Activated naive CD8-positive, alpha-beta T cell treated with anti-CD3 and anti-CD28 coated beads, Interleukin-2, amount 10 ng/mL, durations not matched to agents 7 days and 5 days (primary cell): Measurements from ENCODE around the gene CDHR5. TPM values are rescaled to one million over a fixed set of nuclear protein-coding genes. Genes with fewer than 3 reads are reported as not detected.
"Not testable (repeated sequence)": the region's sequence is repeated elsewhere in the genome, so short reads cannot be mapped to it uniquely, and the experiment has no call there.

Experiments used
- ATAC-seq: fragments of 150-1000 bp; cut with Tn5 transposase; one replicate; pipeline ENCODE4 v1.10.0; 2021; ENCODE audit warnings: low read depth, moderate library complexity
- POLR2A ChIA-PET: fragments of 350-600 bp; sonication (Branson Sonifier 250); formaldehyde crosslinking; loops from one replicate; lab custom pipeline; 2021; ENCODE audit warnings: antibody characterized with exemption; lab: Charles Lee
- DNase-seq: peaks from one replicate; pipeline ENCODE4 v3.0.0; 2021
- H3K27ac Mint-ChIP-seq: one replicate; pipeline ENCODE4 v1.8.0; 2022; ENCODE audit warnings: mild to moderate bottlenecking, mixed read lengths
- H3K27me3 Mint-ChIP-seq: one replicate; pipeline ENCODE4 v1.8.0; 2022; ENCODE audit warnings: mild to moderate bottlenecking, moderate library complexity, mixed read lengths
- H3K36me3 Mint-ChIP-seq: one replicate; pipeline ENCODE4 v1.8.0; 2021; ENCODE audit warnings: mild to moderate bottlenecking, mixed read lengths
- H3K4me1 Mint-ChIP-seq: one replicate; pipeline ENCODE4 v1.8.0; 2021; ENCODE audit warnings: mixed read lengths
- H3K4me3 Mint-ChIP-seq: one replicate; pipeline ENCODE4 v1.8.0; 2022; ENCODE audit warnings: mild to moderate bottlenecking, moderate library complexity, mixed read lengths
- H3K9me3 Mint-ChIP-seq: one replicate; pipeline ENCODE4 v1.8.0; 2021; ENCODE audit warnings: mixed read lengths
- total RNA-seq, 2 experiments: library from RNA; stranded (reverse); gene quantifications; one replicate each; pipeline ENCODE4 v1.2.3, GENCODE V29; 2021

Gene CDHR5
- total RNA-seq, 2 experiments from 2014 or later = not detected

DNA sequence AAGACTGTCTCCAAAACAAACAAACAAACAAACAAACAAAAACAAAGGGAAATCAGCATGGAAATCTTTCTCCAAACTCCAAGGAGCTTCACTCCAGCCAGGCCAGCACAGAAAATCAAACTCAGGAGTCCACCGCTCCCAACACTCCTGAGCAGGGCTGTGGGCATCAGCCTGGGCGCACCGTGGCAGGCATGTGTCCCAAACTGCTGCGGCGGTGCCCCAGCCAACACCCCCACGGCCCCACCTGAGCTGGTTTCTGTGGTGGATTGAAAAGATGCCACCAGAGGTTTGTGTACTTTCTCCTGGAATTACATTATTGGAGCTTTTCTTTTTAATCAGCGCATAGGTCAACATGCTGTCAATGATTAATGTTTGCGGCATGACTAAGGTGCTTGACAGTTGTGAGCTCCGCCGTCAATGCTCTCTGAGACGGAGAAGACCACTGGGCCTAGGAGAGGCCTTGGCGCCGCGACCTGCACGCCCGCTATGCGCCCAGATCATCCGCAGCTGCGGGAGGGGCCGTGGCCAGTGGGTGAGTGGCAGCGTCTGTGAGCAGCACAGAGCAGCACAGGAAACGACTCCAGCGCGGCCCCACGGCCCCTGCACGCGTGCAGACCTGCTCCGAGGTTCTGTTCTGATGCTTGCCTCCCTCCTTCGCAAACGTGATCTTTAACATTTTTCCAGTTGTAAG is 30.4 kb upstream of the CDHR5 start:
- Mint-ChIP-seq H3K9me3 (no peaks in the 10 kb centered on the region), H3K4me1 (no peaks in the 10 kb centered on the region), H3K36me3 (peaks cover 5% of the 10 kb centered on the region), H3K27me3 (no peaks in the 10 kb centered on the region), H3K4me3 (no peak overlapping the region), H3K27ac (no peak overlapping the region)
- ATAC-seq = no peak
- POLR2A ChIA-PET = interaction anchor here (1.1 kb wide), 1 partner anchor 54 kb away, joined by 5 read pairs; no protein-coding TSS in a partner anchor
- DNase-seq = no peak

DNA sequence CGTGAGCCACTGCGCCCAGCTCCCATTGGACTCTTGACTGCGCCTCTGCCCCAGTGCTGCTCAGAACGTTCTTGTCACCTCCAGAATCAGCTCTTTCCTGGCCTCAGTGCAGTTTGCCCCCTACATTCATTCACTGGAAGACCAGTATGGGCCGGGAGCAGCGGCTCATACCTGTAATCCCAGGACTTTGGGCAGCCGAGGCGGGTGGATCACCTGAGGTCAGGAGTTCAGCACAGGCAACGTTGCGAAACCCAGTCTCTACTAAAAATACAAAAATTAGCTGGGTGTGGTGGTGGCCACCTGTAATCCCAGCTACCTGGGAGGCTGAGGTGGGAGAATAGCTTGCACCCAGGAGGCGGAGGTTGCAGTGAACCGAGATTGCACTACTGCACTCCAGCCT is 29.7 kb upstream of the CDHR5 start:
- H3K36me3 Mint-ChIP-seq, DNase-seq, H3K27me3 Mint-ChIP-seq, H3K9me3 Mint-ChIP-seq, H3K4me3 Mint-ChIP-seq, H3K27ac Mint-ChIP-seq, H3K4me1 Mint-ChIP-seq, ATAC-seq: not testable (repeated sequence)
- POLR2A ChIA-PET = interaction anchor here (1.1 kb wide), 1 partner anchor 55 kb away, joined by 5 read pairs; no protein-coding TSS in a partner anchor

DNA sequence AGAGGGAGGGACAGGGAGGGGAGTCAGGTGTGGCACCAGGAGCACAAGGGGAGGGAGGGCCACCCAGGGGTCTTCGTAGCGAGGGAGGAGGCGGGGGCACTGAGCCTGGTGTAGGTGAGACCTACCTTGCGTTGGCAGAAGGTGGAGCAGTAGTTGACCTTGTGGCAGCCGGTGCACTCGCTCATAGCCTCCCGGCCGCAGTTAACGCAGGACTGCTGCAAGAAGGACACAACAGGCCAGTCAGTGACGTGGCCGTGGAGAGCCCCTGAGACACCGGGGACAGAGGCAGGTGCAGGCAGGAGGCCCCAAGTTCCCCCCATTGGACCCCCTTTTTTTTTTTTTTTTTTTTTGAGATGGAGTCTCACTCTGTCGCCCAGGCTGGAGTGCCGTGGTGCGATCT is 29.1 kb upstream of the CDHR5 start:
- Mint-ChIP-seq H3K9me3 (no peaks in the 10 kb centered on the region), H3K4me1 (no peaks in the 10 kb centered on the region)

DNA sequence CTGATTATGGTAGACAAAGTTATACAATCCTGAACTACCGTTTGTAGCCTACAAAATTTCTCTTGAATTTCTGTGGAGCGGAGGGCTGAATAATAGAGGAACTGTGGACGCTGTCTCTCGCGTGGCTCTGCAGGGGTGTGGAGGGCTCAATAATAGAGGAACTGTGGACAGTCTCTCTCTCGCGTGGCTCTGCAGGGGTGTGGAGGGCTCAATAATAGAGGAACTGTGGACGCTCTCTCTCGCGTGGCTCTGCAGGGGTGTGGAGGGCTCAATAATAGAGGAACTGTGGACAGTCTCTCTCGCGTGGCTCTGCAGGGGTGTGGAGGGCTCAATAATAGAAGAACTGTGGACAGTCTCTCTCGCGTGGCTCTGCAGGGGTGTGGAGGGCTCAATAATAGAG is 28.4 kb upstream of the CDHR5 start:
- POLR2A ChIA-PET, H3K36me3 Mint-ChIP-seq, ATAC-seq, DNase-seq, H3K27ac Mint-ChIP-seq, H3K4me3 Mint-ChIP-seq, H3K9me3 Mint-ChIP-seq, H3K4me1 Mint-ChIP-seq, H3K27me3 Mint-ChIP-seq: not testable (repeated sequence)

More for the DNA sequence above, 29.1 kb upstream of the CDHR5 start:
- ATAC-seq (no peak), DNase-seq (no peak)
- peaks cover 5% of the 10 kb centered on the region for H3K36me3 Mint-ChIP-seq
- POLR2A ChIA-PET = interaction anchor here (1.1 kb wide), 1 partner anchor 55 kb away, joined by 5 read pairs; no protein-coding TSS in a partner anchor
- H3K4me3 Mint-ChIP-seq = no peak overlapping the region
- H3K27me3 Mint-ChIP-seq = no peaks in the 10 kb centered on the region
- H3K27ac Mint-ChIP-seq = no peak overlapping the region

DNA sequence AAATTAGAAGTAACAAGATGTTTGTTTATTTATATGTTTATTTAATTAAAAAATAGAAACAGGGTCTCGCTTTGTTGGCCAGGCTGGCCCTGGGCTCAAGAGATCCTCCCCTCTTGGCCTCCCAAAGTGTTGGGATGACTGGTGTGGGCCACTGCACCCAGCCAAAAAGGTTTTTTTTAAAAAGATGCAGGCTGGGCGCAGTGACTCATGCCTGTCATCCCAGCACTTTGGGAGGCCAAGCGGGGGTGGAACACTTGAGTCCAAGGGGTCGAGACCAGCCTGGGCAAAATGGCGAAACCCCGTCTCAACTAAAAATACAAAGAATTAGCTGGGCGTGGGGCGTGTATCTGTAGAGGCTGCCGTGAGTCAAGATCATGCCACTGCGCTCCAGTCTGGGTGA is 25.7 kb upstream of the CDHR5 start:
- H3K9me3 Mint-ChIP-seq = no peaks in the 10 kb centered on the region
- POLR2A ChIA-PET = no interaction called here

DNA sequence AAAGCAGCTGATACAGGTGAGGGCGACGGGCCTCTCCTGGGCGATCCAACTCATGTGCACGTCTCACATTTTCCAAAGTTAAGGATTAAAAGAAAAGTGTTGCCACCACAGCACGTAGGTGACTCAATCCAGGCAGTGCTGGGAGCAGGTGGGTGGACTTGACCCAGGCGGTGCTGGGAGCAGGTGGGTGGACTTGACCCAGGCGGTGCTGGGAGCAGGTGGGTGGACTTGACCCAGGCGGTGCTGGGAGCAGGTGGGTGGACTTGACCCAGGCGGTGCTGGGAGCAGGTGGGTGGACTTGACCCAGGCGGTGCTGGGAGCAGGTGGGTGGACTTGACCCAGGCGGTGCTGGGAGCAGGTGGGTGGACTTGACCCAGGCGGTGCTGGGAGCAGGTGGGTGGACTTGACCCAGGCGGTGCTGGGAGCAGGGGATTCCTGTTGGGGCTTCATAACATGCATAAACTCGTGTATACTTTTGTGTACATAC is 23.0 kb upstream of the CDHR5 start:
- H3K4me3 Mint-ChIP-seq, DNase-seq, H3K27ac Mint-ChIP-seq: not testable (repeated sequence)

More for the DNA sequence above, 25.7 kb upstream of the CDHR5 start:
- H3K27me3 Mint-ChIP-seq = no peaks in the 10 kb centered on the region
- no peak overlapping the region for H3K27ac Mint-ChIP-seq
- no peak overlapping the region for H3K4me3 Mint-ChIP-seq
- H3K36me3 Mint-ChIP-seq = peaks cover 7% of the 10 kb centered on the region
- DNase-seq (no peak), ATAC-seq (no peak)
- no peaks in the 10 kb centered on the region for H3K4me1 Mint-ChIP-seq

DNA sequence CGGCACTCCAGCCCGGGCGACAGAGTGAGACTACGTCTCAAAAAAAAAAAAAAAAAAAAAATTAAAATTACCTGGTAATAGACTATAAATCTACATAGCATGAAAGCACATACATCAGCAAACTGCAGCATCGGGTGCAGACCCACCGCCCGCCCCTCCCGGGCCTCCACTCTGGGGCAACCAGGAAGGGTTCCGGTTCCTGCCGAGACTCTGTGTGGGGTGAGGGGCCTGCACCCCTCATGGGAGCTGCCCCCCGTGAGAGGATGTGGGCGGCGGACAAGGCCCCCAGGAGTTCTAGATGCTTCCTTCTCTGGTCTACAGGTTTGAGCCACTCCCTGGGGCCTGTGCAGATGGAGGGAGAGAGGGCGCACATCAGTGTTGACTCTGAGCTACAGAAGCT is 21.5 kb upstream of the CDHR5 start:
- H3K9me3 Mint-ChIP-seq = no peaks in the 10 kb centered on the region
- POLR2A ChIA-PET = interaction anchor here (0.5 to 1.1 kb wide), 3 partner anchors 30 to 399 kb away, joined by 3 read pairs; partner anchors contain the start of gene IRF7
- H3K4me1 Mint-ChIP-seq = peaks cover 1% of the 10 kb centered on the region
- ATAC-seq (no peak), DNase-seq (no peak)
- no peak overlapping the region for H3K27ac Mint-ChIP-seq
- peaks cover 2% of the 10 kb centered on the region for H3K36me3 Mint-ChIP-seq
- H3K4me3 Mint-ChIP-seq = no peak overlapping the region
- H3K27me3 Mint-ChIP-seq = no peaks in the 10 kb centered on the region

More for the DNA sequence above, 23.0 kb upstream of the CDHR5 start:
- H3K9me3 Mint-ChIP-seq, H3K27me3 Mint-ChIP-seq, POLR2A ChIA-PET, H3K36me3 Mint-ChIP-seq, H3K4me1 Mint-ChIP-seq, ATAC-seq: not testable (repeated sequence)

DNA sequence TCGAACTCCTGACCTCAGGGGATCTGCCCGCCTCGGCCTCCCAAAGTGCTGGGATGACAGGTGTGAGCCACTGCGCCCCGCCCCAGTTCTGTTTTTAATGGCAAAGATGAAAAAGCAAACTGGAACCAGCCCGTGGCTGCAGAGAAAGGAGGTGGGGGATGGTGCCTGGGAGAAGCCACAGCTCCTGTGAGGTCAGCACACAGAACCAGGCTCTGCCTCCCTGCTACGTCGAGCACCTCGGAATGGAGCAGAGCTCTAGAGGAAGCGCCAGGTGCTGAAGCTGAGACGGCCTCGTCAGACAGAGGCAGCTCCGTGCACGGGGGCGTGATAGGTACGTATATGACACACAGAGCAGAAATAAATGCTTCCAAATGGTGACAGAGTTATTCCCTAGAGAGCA is 20.8 kb upstream of the CDHR5 start:
- ATAC-seq (no peak), DNase-seq (no peak)
- H3K27me3 Mint-ChIP-seq = no peaks in the 10 kb centered on the region
- POLR2A ChIA-PET = no interaction called here
- H3K27ac Mint-ChIP-seq = peak overlapping the region; percentile 65
- H3K36me3 Mint-ChIP-seq = peaks cover 2% of the 10 kb centered on the region
- no peaks in the 10 kb centered on the region for H3K9me3 Mint-ChIP-seq
- H3K4me3 Mint-ChIP-seq = no peak overlapping the region
- peaks cover 1% of the 10 kb centered on the region for H3K4me1 Mint-ChIP-seq

DNA sequence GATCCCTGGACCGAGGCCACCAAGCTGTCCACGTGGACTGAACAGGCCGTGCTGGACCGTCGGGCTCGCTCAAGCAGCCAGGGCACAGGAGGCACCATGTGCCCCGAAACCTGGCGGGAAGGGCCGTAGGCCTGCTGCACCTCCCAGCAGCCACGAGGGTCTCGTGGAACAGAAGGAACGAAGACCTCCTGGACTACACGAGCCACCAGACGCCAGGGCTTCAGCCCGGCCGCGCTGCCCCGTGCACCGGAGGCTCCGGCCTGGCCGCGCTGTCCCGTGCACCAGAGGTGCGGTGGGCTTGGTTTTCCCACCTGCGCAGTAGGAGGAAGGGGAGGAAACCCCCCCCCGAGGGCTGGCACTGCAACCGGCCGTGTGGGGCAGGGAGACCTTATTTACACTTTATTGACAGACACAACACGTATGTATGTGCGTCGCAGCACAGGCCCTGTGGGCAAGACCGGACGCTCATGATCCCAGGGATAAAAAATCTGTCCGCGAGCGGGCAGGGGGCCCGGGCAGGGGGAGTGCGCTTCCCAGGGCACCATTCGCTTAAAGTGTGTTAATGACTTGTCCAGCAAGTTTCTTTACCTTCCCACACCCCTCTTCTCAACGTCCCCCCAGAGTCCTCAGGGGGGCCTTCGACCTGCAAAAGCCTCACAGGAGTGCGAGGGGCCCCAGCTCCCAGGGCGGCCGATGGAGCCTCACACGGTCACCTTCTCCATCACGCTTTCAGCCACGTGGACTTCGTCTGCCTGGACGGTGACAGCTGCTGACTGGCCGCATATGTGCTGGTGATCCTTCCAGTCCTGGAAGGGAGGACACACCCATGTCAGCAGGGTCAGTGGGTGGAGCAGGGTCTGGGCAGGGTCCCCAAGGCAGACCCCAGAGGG is 19.3 kb upstream of the CDHR5 start:
- DNase-seq = no peak
- no peak overlapping the region for H3K4me3 Mint-ChIP-seq
- H3K36me3 Mint-ChIP-seq = peaks cover 2% of the 10 kb centered on the region
- ATAC-seq = no peak
- no peak overlapping the region for H3K27ac Mint-ChIP-seq
- peaks cover 3% of the 10 kb centered on the region for H3K4me1 Mint-ChIP-seq
- POLR2A ChIA-PET = interaction anchor here (1.2 kb wide), 1 partner anchor 7 kb away, joined by 5 read pairs; no protein-coding TSS in a partner anchor
- H3K9me3 Mint-ChIP-seq = no peaks in the 10 kb centered on the region
- H3K27me3 Mint-ChIP-seq = peaks cover 5% of the 10 kb centered on the region

DNA sequence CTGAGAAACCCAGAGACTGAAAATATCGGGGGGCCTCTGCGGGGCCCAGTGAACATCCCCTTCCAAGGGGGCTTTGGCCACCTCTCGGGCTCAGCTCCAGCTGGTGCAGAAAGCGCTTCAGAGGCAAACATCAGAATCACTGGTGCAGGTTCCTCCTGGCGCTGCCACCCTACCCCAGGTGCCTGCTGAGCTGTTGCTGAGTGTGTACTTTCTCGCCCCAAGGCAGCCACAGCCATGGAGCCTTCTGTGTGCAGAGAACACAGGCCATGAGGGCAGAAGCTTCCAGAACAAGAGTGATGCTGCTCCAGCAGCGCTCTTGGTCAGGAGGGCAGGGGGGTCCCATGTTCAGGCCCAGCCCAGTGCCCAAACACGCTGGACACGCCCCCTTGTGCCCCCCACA is 18.6 kb upstream of the CDHR5 start:
- Mint-ChIP-seq H3K27me3 (peaks cover 12% of the 10 kb centered on the region), H3K4me3 (no peak overlapping the region), H3K9me3 (no peaks in the 10 kb centered on the region), H3K4me1 (peaks cover 5% of the 10 kb centered on the region), H3K27ac (no peak overlapping the region), H3K36me3 (peaks cover 5% of the 10 kb centered on the region)
- ATAC-seq = no peak
- POLR2A ChIA-PET = interaction anchor here (1.2 kb wide), 1 partner anchor 8 kb away, joined by 5 read pairs; no protein-coding TSS in a partner anchor
- DNase-seq = peak; percentile 24

DNA sequence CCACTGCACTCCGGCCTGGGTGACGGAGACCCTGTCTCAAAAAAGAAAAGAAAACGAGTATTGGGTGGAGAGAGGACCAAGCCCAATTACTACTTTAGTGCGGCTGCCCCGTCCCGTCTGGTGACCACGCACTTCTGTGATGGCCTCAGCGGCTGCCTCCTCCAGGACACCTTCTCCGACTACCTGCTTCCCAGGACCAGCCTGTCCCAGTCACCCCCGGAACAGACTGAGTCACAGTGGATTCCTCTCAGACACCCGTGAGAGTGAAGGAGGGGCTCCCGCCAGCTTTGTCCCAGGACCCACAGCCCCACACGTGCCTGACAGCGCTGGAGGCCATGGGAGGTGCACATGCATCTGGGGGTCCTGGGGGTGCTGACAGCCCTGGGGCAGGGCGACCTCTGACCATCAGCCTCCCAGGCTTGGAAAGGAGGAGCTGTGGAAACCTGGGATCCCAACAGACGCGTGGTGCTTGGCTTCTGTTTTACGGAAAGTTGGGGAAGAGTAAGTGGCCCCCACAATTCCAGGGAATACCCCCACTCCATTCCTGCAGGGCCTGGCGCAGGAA is 17.1 kb upstream of the CDHR5 start:
- H3K4me3 Mint-ChIP-seq = no peak overlapping the region
- no peaks in the 10 kb centered on the region for H3K9me3 Mint-ChIP-seq
- H3K36me3 Mint-ChIP-seq = peaks cover 4% of the 10 kb centered on the region
- H3K27ac Mint-ChIP-seq = no peak overlapping the region
- POLR2A ChIA-PET = interaction anchor here (1.2 kb wide), 1 partner anchor 28 kb away, joined by 4 read pairs; no protein-coding TSS in a partner anchor
- peaks cover 9% of the 10 kb centered on the region for H3K4me1 Mint-ChIP-seq
- ATAC-seq = no peak
- peak; percentile 28 for DNase-seq
- H3K27me3 Mint-ChIP-seq = peaks cover 19% of the 10 kb centered on the region

DNA sequence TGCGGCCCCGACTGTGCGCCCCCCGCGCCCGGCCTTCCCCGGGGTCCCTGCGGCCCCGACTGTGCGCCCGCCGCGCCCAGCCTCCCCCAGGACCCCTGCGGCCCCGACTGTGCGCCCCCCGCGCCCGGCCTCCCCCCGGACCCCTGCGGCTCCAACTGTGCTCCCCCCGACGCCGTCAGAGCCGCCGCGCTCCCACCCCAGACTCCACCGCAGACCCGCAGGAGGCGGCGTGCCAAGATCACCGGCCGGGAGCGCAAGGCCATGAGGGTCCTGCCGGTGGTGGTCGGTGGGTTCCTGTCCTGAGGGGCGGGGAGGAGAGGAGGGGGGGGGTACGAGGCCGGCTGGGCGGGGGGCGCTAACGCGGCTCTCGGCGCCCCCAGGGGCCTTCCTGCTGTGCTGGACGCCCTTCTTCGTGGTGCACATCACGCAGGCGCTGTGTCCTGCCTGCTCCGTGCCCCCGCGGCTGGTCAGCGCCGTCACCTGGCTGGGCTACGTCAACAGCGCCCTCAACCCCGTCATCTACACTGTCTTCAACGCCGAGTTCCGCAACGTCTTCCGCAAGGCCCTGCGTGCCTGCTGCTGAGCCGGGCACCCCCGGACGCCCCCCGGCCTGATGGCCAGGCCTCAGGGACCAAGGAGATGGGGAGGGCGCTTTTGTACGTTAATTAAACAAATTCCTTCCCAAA is 15.4 kb upstream of the CDHR5 start:
- Mint-ChIP-seq H3K27ac (no peak overlapping the region), H3K36me3 (peaks cover 4% of the 10 kb centered on the region), H3K4me1 (peaks cover 9% of the 10 kb centered on the region), H3K9me3 (no peaks in the 10 kb centered on the region), H3K27me3 (peaks cover 29% of the 10 kb centered on the region), H3K4me3 (no peak overlapping the region)
- POLR2A ChIA-PET = interaction anchor here (1.2 kb wide), 1 partner anchor 11 kb away, joined by 3 read pairs; no protein-coding TSS in a partner anchor
- DNase-seq (no peak), ATAC-seq (no peak)
